AG08395 (cell line): Measurements from ENCODE around the gene EDIL3.
"Not testable (repeated sequence)": the region's sequence is repeated elsewhere in the genome, so short reads cannot be mapped to it uniquely, and the experiment has no call there.

Experiments used
- DNase-seq: peaks from one replicate; pipeline ENCODE4 v3.0.0; 2012; ENCODE audit warnings: mixed read lengths, low spot score

Gene EDIL3

DNA sequence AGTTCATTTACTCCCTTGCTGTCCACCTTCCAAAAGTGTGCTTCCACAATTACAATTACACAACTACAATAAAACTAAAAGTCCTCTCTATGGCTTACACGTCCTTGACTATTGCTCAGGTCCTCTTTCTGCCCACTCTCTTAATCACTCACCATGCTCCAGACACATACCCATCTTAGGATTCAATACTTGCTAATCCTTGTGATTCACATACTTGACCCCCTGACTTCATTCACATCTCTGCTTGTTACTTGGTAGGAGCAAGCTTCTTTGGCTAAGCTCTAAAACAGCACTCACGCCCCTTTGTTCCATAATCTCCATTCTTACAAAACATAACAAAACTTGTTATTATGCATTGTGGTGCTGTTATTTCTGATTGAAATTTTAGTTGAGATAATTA is 215.8 kb downstream of the EDIL3 start:
- no peak for DNase-seq

DNA sequence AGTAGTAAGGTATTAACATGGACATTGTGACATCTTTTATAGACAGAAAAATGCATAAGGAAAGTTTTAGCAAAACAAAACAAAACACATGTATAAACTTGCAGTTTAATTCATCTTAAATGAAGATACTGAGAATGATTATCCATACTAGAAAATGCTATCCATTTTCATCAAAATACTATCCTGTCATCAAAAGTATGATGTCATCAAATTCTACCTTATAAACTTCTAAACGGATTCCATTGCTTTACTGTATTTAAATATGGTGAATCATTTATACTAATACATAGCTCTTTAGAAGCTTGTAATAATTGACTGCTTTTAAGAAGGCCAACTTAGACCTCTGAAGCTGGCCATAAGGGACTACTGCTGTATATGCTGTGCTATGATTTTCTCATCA is 221.0 kb downstream of the EDIL3 start:
- DNase-seq: no peak

DNA sequence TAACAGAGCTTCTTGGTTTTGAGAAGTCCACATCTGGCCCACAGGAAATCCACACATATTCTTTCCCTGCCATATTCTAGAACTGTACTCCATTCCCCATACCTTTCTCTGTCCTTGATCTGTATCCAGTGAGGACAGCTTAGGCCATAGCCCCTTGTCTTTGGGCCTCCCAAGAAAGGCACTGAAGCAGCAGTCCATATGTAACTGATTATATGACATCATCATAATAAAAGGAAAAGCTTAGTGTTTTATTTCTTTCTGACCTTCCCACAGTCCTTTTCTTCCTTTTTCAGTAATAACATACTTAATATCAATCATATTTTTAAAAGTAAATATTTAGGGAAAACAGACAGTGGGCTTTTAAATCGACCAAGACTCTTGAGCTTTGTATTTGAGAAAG is 222.0 kb downstream of the EDIL3 start:
- DNase-seq: no peak

DNA sequence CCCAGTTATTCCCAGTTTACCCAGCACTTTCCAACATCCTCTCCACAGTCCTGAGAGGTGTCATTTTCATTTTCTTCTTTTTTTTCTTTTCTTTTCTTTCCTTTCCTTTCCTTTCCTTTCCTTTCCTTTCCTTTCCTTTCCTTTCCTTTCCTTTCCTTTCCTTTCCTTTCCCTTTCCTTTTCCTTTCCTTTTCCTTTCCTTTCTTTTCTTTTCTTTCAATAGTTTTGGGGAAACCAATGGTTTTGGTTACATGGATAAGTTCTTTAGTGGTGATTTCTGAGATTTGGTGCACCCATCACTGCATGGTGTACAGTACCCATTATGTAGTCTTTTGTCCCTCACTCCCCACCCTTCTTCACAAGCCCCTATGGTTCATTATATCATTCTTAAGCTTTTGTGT is 224.0 kb downstream of the EDIL3 start:
- DNase-seq: not testable (repeated sequence)

DNA sequence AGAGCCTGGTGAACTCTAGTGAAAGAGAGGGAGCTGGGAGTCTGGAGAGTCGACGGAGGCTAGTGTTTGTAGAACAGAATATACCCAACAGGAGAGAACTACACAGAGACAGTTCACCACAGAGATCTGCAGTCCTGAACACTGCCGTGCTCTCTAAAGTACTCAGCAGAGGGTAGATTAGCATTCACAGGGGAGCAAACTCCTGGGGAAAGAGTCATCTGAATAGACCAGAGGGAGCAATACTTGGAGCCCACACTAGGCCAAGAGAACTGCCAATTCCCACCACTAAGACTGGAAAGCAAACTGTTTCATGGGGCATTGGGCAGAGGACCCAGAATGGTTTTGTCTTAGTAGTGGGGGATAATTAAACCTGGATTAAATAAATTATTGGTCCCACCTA is 235.6 kb downstream of the EDIL3 start:
- no peak for DNase-seq

DNA sequence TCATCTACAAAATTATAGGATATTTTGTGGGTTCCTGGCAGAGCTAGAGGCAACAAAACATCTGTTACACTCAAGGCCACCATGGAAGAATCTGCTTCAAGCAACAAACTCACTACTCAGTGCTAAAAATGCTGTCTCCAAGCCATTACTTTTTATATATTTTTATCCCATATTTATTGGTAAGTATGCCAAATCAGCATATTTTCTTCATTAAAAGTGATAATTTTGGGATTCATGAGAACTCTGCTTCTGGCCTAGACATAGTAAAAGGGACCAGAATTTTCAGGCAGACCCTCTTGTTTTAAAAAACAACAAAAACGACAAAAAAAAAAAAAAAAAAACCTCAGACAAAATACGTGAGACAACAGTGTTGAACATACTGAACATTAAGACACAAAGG is 236.0 kb downstream of the EDIL3 start:
- DNase-seq: no peak

DNA sequence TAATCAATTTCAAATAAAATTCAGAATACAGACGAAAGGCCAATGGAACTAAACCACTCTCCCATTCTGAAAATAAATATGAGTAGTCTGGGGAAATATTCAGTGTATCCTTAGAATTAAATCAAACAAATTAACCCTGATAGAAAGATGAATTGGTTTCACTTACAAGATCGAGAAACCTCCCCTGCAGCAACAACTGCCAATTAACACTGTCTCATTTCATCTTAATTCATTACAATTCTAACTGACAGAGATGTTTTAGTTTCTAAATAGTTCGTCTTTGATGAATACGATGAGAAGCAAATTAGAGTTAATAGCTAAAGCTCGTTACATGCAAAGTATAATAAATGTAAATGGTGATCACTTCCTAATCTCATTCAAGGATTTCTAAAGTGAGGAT is 247.1 kb downstream of the EDIL3 start:
- no peak for DNase-seq

DNA sequence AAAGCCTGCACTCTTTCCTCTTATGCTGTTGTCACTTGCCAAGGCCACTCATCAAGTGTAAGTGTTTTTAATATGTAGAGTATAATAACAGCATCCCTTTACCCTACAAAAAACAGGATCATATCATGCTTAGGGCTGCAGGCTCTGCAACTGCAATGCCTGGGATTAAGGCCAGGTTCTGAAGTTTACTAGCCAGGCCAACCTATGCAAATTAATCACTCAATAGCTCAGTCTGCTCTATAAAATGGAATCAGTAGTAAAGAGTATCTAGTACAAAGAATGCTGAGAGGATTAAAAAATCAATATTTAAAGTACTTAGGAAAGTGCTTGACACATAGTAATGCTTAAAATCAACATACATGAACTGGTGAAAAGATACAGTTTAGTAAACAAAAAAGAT is 253.3 kb downstream of the EDIL3 start:
- DNase-seq: no peak

DNA sequence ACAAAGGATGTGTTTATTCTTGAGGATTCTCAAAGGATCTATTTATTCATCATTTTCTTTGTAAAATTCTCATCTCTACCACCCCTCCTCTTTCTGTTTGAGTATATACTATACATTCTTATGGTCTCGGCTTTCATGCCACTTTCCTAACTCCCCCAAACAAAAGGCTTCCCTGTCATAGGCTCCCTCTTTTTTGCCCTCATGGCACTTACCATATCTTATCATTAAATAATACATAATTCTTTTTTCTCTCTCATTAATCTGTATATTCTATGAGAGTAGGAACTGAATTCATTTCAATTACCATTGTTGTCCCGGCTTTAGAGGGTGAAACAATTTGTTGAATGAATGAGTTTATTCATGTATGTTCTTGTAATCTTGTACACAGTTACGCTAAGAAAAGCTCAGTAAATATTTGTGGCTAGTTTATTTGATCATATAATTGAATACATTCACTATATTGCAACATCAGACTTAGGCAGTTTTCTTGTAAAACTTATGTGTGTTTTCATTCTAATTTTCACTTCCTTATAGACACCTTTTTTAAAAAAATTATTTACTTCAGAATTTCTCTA is 254.6 kb downstream of the EDIL3 start:
- no peak for DNase-seq

DNA sequence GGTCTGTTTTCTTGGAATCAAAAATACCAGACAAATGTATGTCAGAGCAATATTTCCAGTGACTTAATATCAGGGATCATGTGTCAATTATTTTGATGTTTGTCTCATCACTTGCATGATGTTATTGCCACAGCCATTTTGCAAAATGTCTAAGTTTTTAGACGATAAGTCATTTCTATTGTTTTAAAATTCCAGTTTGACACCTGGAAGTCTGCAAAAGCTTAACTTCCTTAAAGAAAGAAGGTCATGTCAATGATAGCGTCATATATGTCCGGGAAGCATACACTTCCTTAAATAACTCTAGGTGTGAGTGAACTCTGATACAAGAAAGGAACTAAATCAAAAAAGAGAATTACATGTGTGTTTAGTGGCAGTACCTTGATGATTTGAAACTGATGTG is 259.5 kb downstream of the EDIL3 start:
- DNase-seq: no peak

DNA sequence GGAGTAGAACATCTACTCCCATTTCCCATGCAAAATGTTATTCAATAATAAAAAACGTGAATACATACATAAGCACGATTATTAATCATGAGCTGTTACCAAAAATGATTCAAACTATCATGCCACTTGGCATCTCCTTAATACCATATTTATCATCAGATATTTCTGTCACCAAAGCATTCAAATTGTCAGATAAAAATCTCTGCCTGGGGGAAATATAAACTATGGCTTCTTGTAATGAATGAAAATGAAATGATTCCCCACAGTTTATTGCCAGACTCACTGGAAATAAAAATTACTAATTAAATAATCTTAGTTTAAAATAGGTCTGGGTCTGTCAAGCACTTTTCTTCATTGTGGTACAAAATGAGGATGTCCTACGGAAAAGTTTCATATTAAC is 265.4 kb downstream of the EDIL3 start:
- DNase-seq: no peak

DNA sequence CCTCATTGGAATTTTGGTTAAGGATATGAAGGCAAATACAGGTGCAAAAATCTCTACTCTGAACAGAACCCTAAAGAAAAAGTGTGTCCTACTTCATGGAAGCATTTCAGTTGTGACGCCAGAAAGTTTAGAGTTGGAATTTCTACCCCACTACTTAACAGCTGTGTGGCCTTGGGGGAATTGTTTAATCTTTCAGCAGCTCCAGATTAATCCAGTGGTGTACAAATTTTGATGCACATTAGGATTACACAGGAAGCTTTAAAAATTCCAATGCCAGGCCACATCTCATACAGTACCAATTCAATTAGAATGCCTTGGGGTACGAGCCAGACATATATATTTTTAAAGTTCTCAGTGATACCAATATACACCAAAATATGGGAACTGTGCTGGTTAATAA is 266.1 kb downstream of the EDIL3 start:
- DNase-seq: no peak

DNA sequence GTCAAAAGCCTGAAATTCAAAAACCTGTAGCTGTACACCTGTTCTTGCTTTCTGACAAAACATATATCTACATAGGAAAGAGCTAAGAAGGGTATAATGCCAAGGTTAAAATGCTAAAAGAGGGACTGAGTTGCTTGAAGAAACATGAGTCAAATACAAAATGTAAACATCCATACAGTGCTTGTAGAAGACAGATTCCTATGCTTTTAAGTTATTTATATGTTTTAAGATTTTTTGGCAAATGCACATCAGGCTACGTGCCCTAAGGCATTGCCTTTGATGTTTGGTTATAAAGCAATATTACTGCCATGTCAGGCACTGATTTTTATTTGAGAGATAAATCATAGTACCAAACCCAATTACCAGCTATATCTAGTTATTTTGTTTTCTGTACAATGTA is 269.0 kb downstream of the EDIL3 start:
- DNase-seq: no peak

DNA sequence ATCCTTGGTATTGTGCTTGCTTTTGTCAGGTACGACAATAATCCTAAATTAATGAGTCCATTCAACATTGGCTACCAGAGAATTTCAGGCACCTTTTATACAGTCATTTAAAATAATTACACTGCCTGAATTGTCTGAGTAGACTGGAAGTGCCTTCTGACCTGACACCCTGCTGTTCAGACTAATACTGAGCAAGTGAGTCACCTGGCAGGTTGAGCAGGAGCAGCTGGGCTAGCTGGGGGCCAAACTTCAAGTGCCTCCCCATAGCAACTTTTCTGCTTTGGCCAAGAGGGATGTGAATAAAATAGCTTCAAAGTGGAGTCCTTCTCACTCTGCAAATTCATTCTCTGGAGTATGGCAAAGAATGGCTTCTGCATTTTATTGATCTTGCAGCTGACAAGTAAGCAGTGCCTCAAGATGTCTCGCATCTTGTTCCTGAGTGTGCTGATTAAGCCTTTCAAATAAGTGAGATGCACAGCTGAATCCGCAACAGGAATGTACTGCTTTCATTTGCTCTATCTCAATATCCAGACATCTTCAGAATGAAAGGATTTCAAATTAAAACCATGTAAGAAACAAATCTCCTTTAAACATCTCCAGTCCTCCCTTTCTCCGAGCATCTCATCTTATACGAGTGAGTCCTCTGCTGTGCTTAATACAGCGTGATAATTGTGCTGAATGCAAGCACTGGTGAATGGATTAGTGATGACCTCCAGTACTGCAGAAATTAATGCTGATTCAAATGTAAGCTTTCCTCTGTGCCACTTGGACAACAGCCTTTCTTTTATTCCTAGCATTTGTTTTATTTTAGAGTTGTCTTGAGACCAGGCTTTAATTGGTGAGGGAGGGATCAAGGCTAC is 271.2 kb downstream of the EDIL3 start:
- no peak for DNase-seq

DNA sequence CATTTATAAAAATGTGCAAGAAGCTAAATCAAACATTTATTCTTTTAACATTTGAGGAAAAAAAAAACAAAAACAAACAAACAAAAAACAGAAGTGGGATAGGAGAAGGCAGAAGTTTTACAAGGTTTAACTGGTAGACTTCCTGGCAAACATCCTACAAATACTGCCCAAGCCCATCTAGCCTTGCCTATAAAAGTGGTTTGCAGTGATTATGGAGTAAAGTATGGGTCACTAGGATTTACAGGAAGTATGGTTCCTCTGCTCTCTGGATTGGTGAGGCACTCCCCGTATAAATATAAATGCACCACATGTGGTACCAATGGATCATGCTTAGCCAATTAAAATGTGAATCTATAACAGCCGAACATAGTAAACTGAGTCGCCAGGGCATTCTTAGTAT is 291.9 kb downstream of the EDIL3 start:
- DNase-seq: no peak

DNA sequence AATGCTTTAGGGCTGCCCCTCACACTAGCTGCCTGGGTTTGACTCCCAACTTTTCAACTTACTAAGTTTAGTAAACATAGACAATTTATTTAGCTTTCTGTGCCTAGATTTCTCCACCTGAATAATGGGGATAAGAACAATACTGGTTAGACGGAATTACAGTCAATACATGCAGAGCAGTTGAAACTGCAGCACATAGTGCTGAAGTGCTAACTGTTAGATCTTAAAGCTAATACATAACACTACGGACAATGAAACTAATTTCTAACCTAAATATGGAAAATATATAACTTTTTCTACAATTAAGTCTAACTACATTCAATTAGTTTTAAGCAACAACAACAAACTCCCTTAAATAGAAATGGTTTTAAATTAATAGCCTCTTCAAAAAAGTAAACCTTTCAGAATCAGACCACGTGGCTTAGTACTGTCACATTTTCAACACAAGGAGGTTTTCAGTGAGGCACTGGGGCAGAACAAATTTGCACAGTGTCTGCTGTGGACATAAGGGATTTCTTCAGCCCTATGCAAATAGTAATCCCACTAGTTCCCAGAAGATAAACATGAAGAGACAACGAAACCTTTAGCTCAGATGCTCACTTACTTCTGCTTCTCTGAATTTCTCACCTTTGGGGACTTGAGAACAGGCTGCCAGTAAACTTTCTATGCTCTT is 293.4 kb downstream of the EDIL3 start:
- DNase-seq: no peak

DNA sequence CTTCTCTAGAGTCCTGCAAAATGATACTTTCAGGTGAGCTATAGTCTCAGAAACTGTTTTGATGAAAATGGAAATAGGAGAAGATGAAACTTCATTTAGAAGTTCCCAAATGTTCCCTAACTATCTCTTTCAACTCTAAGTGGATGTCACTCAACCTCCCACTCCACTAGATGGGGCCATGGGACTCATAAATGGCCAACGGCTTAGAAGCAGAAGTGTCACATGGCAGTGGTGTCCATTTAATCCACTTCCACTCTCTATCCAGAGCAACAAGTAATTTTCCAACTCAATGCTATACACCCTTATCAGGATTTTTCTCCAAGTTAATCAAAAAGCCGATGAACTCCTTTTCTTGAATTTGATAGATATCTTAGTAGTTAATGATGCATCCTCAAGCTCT is 295.7 kb downstream of the EDIL3 start:
- peak; percentile 3 for DNase-seq

DNA sequence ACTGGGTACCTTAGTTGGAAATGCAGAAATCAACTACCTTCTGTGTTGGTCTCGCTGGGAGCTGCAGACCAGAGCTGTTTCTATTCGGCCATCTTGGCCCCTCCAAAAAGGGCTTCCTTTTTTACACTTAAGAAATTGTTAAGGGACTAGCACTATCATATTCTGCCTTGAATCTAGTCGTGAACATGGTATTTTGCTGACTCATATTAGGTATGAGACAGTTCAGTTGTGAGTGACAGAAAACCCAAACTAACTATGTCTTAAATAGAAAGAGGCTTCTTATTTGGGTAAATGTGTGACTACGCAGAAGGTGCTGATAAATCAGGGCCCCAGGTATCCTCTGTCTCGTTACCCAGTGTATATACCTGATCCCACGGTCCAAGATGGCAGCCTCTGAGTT is 298.2 kb downstream of the EDIL3 start:
- DNase-seq: no peak

DNA sequence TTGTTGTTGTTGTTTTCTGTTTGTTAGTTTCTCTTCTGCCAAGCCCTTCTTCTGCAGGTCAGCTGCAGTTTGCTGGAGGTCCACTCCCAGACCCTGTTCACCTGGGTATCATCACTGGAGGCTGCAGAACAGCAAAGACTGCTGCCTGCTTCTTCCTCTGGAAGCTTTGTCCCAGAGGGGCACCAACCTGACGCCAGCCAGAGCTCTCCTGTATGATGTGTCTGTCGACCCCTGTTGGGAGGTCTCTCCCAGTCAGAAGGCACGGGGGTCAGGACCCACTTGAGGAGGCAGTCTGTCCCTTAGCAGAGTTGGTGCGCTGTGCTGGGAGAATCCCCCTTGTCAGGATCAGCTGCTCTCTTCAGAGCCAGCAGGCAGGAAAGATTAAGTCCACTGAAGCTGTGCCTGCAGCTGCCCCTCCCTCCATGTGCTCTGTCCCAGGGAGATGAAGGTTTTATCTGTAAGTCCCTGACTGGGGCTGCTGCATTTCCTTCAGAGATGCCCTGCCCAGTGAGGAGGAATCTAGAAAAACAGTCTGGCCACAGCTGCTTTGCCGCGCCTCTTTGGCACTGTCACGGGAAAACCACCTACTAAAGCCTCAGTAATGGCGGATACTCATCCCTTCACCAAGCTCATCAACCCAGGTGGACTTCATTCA is 299.2 kb downstream of the EDIL3 start:
- DNase-seq: no peak

DNA sequence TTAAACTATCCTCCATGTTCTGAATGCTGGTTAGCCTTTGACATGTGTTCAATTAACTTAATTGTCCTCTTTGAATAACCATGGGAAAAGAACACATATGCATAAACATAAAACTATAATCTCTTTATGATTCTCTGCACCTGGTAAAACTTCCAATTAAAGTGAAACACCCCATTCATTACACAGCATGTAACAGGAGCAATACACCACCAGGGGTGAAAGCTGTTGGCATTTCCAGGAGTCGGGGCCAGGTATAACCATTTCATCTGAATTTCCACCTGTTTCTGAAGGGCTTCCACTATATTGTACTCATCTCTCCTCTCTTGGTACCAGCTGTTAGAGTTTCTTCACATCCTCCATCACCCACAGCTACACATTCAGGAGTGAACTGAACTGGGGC is 303.8 kb downstream of the EDIL3 start:
- DNase-seq: no peak

DNA sequence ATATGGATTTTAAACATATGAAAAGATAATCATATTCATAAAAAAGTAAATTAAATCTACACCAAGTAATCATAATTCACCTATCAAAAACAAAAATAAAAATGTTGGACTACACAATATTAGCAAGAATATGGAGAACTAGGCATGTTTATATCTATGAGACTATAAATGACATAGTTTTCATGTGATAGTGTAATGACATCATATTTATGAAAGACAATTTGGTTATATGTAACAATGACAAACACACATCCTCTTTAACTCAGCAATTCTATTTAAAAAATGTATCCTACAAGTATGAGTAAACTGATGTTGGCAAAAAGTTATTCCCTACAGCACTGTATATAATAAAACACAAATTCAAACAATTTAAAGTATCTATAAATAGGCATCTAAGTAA is 312.3 kb downstream of the EDIL3 start:
- DNase-seq: no peak

DNA sequence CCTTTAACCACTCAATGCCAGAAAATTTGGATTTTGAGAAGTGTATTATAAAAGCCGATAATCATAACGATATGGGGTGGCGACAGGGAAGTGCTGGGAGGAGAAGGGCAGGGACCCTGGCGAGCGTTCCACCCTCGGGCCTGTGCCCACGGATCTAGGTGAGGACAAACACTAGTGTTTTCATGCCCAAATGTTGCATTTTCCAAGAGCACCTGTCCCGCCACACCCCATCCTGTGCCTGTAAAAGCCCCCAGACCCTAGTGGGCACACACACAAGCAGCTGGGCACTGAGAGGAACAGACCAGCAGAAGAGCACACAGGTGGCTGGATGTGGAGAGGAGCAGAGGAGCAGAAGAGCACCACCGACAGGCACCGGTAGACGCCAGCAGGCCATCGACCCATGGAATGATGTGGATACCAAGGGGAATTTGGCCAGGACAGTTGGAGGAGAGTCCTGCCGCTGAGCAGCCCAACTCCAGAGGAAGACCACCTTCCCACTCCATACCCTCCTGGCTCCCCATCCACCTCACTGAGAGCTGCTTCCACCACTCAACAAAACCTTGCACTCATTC is 315.0 kb downstream of the EDIL3 start:
- no peak for DNase-seq

DNA sequence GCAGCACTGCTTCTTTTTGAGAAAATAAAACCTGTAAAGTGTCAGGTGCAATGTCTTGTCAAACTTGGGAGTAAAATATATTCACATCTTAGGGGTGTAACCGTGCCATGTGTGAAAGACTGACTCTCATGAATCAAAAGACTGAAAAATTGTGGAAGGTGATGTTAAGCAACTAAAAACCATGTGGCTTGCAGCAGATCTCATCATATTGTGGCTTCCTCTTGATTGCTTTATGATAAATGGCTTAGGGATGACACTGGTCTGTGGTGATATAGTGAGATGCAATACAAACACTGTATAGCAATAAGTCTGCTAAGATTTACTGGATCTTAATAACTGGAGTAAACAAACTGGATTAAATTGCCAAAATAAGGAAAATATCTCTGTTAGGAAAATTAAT is 321.6 kb downstream of the EDIL3 start:
- DNase-seq: no peak
